MM.1S (cell line): ENCODE measurements around the gene TTLL1.

Experiments
- DNase-seq: peaks from one replicate; pipeline ENCODE4 v3.0.0-alpha.2; 2015
- H2AFZ ChIP-seq: fragments of 300-600 bp; sonication (generic); 2 replicates; pipeline ENCODE4 v1.6.0; 2016; ENCODE audit warnings: antibody characterized with exemption, low read length
- H3F3A ChIP-seq: fragments of 300-600 bp; sonication (generic); 2 replicates; pipeline ENCODE4 v1.6.1; 2016; ENCODE audit warnings: mild to moderate bottlenecking, antibody characterized with exemption, low read length, moderate library complexity, mixed read lengths; ENCODE audit not compliant: insufficient read depth
- H3K27ac ChIP-seq: fragments of 300-600 bp; sonication (generic); 2 replicates; pipeline ENCODE4 v1.5.1; 2016; ENCODE audit warnings: mild to moderate bottlenecking, low read length
- H3K27me3 ChIP-seq: fragments of 300-600 bp; sonication (generic); replicated peaks from 2 replicates; pipeline ENCODE4 v1.6.0; 2016; ENCODE audit warnings: low read length; ENCODE audit not compliant: insufficient read depth
- H3K36me3 ChIP-seq: fragments of 300-600 bp; sonication (generic); replicated peaks from 2 replicates; pipeline ENCODE4 v1.6.1; 2016; ENCODE audit warnings: mild to moderate bottlenecking, low read length, mixed read lengths; ENCODE audit not compliant: insufficient read depth
- H3K4me1 ChIP-seq: fragments of 300-600 bp; sonication (generic); 2 replicates; pipeline ENCODE4 v1.6.1; 2016; ENCODE audit warnings: low read length, mixed read lengths
- H3K4me2 ChIP-seq: fragments of 300-600 bp; sonication (generic); 2 replicates; pipeline ENCODE4 v1.6.0; 2016; ENCODE audit warnings: low read depth, low read length
- H3K4me3 ChIP-seq: fragments of 300-600 bp; sonication (generic); 2 replicates; pipeline ENCODE4 v1.5.1; 2016; ENCODE audit warnings: low read length, mixed read lengths
- H3K79me2 ChIP-seq: fragments of 300-600 bp; sonication (generic); 2 replicates; pipeline ENCODE4 v1.6.1; 2016; ENCODE audit warnings: mixed run types, low read length, mixed read lengths
- H3K9ac ChIP-seq: fragments of 300-600 bp; sonication (generic); 2 replicates; pipeline ENCODE4 v1.6.1; 2016; ENCODE audit warnings: low read length, mixed read lengths
- H3K9me2 ChIP-seq: fragments of 300-600 bp; sonication (generic); replicated peaks from 2 replicates; pipeline ENCODE4 v1.6.1; 2016; ENCODE audit warnings: mild to moderate bottlenecking, low read length, mixed read lengths; ENCODE audit not compliant: insufficient read depth
- H3K9me3 ChIP-seq: fragments of 300-600 bp; sonication (generic); replicated peaks from 2 replicates; pipeline ENCODE4 v1.6.1; 2016; ENCODE audit warnings: mild to moderate bottlenecking, low read length, mixed read lengths; ENCODE audit not compliant: insufficient read depth
- H4K20me1 ChIP-seq: fragments of 300-600 bp; sonication (generic); 2 replicates; pipeline ENCODE4 v1.6.1; 2016; ENCODE audit warnings: mild to moderate bottlenecking, low read length, moderate library complexity, mixed read lengths; ENCODE audit not compliant: insufficient read depth
- CTCF ChIP-seq: fragments of 300-600 bp; sonication (generic); IDR thresholded peaks from 2 replicates; pipeline ENCODE4 v1.5.1; 2016; ENCODE audit warnings: antibody characterized with exemption, low read length, mixed read lengths
- EZH2 ChIP-seq: fragments of 300-600 bp; sonication (generic); optimal IDR thresholded peaks from 2 replicates; pipeline ENCODE3; 2017; ENCODE audit warnings: low read depth, mild to moderate bottlenecking, antibody characterized with exemption, low read length, mixed read lengths
- EZH2phosphoT487 ChIP-seq: fragments of 300-600 bp; sonication (generic); IDR thresholded peaks from 2 replicates; pipeline ENCODE4 v1.6.1; 2018; ENCODE audit warnings: antibody characterized with exemption, low read length

The TTLL1 gene

GRCh38 chr22:43118953-43119458, 29.8 kb upstream of the TTLL1 start:
- no peak for TF ChIP-seq CTCF
- H2AFZ ChIP-seq = no peak overlapping the region
- H3F3A ChIP-seq = no peaks in the 10 kb centered on the region
- H3K4me1 ChIP-seq = no peaks in the 10 kb centered on the region
- H3K27ac ChIP-seq = no peak overlapping the region
- H3K9me3 ChIP-seq = no peaks in the 10 kb centered on the region
- DNase-seq = no peak
- H3K4me3 ChIP-seq = no peak overlapping the region
- H3K9ac ChIP-seq = no peak overlapping the region
- no peaks in the 10 kb centered on the region for H3K27me3 ChIP-seq
- no peak overlapping the region for H3K4me2 ChIP-seq
- no peaks in the 10 kb centered on the region for H3K9me2 ChIP-seq
- no peaks in the 10 kb centered on the region for H3K79me2 ChIP-seq
- no peaks in the 10 kb centered on the region for H4K20me1 ChIP-seq
- H3K36me3 ChIP-seq = no peaks in the 10 kb centered on the region

- Histone ChIP-seq H3K9ac (no peak overlapping the region), H3K4me2 (no peak overlapping the region), H2AFZ (no peak overlapping the region), H3K36me3 (no peaks in the 10 kb centered on the region), H3K27ac (no peak overlapping the region), H3K9me3 (no peaks in the 10 kb centered on the region), H3K4me3 (no peak overlapping the region), H3K4me1 (no peaks in the 10 kb centered on the region), H3K27me3 (no peaks in the 10 kb centered on the region), H3K79me2 (no peaks in the 10 kb centered on the region), H3F3A (no peaks in the 10 kb centered on the region), H4K20me1 (no peaks in the 10 kb centered on the region), H3K9me2 (no peaks in the 10 kb centered on the region)
- DNase-seq = no peak
- TF ChIP-seq EZH2phosphoT487 (no peak), EZH2 (no peak), CTCF (no peak)
Measured at GRCh38 chr22:43118024-43118849, 29.0 kb upstream of the TTLL1 start.

- H3K9ac ChIP-seq = no peak overlapping the region
- no peak overlapping the region for H3K4me3 ChIP-seq
- no peak overlapping the region for H2AFZ ChIP-seq
- no peak overlapping the region for H3K4me2 ChIP-seq
- no peak for DNase-seq
- H3K9me3 ChIP-seq = no peaks in the 10 kb centered on the region
- no peak for TF ChIP-seq CTCF
- TF ChIP-seq EZH2phosphoT487 = no peak
- no peak for TF ChIP-seq EZH2
- H3K27me3 ChIP-seq = peaks cover under 1% of the 10 kb centered on the region; the same call in 1 of the 2 replicates
- no peaks in the 10 kb centered on the region for H4K20me1 ChIP-seq
- H3K4me1 ChIP-seq = no peaks in the 10 kb centered on the region
- no peaks in the 10 kb centered on the region for H3K79me2 ChIP-seq
- no peaks in the 10 kb centered on the region for H3F3A ChIP-seq
- no peak overlapping the region for H3K27ac ChIP-seq
- no peaks in the 10 kb centered on the region for H3K9me2 ChIP-seq
- H3K36me3 ChIP-seq = no peaks in the 10 kb centered on the region
Measured at GRCh38 chr22:43116932-43117331, 27.7 kb upstream of the TTLL1 start.
